Measurements from ENCODE around the gene AK9.
"Not testable (repeated sequence)": the region's sequence is repeated elsewhere in the genome, so short reads cannot be mapped to it uniquely, and the experiment has no call there.

AK9 gene

DNA sequence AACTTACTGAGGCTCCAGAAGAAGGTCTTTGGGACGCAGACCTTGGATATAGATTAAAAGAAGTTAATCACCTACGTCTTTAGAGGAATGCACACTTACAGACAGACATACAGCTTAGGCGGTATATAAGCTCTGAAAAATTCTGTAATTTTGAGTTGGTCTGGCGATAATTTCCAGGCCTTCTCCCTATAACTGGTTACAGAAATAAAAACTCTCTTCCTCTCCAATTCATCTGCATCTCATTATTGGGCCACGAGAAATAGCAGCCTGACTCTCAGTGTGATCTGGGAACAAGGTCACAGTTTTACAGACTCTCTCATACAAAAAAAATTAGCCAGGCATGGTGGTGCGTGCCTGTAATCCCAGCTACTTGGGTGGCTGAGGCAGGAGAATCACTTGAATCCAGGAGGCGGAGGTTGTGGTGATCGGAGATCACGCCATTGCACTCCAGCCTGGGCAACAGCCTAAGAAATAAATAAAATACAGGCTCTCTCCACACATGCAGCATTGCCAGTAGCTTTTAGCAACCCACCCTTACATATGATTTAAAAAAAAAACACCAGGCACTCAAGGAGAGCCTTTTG lies 212.7 kb downstream of the AK9 start:
- no peak for DNase-seq

DNA sequence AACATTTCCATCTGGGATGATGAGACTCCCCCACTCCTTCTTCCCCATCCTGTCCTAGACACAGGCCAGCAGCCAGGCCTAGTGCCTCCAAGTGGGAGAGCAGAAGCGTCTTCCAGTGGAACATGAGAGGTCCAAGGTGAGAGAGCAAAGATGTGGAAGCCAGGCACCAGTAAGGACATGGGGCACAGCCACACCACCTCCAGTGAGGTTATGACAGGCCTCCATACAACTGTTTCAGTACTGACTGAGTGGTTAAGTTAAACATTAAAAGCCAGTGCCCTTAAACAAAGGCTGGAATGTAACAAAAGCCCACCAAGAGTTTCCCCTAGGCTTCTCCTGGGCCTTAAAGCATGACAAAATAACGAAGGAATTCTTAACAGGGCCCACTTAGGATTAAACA lies 213.3 kb downstream of the AK9 start:
- DNase-seq: no peak

- DNase-seq: no peak
Measured at GRCh38 chr6:109477184-109477583, 213.8 kb downstream of the AK9 start.

DNA sequence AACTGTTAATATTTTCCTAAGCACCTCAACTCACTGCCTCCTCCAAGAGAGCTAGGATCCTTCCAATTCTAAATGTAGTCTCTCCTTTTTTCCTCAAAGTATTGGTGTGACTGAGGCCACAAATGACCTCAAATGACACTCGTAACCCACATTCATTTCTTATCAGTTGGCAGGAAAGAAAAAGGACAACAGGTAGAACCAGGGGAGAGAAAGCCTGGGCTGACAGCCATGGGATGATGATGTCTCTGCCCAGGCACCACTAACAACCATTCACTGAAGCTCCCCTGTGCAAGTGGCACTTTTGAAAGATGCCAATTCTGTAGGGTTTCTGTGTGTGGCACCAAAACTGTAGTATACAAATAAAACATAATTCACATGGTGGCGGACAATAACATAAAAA lies 215.4 kb downstream of the AK9 start:
- no peak for DNase-seq

GRCh38 chr6:109474995-109475394 lies 216.0 kb downstream of the AK9 start:
- no peak for DNase-seq

DNA sequence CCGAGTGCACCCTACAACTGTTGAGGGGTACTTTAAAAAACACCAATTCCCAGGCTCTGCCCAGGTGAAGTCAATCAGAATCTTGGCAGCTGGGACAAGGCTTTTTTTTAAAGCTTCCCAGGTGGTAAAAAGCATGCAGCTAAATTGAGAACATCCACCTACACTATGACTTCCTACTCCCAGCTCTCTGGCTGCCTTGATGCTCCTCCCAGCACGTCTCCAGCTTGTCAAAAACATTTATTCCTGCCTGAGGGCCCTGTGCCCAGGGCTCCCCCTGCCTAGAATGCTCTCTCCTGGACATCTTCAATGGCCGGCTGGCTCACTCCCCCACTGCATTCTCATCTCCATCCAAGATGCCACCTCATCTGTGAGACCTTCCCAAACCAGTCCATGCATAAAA lies 217.9 kb downstream of the AK9 start:
- no peak for DNase-seq

DNA sequence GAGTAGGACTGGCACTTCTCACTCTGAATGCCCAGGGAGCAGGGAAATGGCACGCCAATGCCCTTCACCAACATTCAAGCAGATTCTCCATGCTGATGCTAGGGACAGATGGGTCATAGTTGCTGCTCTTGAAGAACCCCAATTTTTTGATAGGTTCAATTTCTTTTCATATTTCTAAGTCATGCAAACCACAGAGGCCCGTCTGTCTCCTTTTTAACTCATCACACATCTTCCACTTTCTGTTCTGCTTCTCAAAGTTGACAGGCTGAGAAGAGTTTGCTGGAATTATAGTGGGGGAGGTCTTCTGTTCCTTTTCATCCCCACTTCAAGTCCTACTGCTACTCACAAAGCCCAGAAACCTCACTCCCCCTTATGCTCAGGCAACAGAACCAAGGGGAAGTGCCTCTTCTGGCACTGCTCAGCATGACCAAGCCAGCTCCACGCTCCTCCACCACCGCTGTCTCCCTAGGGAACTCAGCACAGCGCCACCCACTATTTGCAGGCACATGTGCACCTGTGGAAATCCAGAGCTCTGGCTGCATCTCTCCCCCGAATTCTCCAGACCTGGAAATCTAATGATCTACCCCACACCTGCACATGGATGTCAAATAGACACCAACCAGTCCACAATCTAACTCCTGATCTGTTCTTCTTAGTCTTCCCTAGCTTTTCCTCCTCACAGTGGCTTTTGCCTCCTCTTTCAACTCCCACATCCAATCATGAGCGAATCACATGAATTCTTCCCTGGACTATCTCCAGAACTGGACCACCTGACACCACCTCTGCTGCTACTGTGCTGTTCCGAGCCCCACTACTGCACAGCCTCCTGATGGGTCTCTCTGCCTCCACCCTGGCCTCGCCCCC lies 218.6 kb downstream of the AK9 start:
- no peak for DNase-seq

DNA sequence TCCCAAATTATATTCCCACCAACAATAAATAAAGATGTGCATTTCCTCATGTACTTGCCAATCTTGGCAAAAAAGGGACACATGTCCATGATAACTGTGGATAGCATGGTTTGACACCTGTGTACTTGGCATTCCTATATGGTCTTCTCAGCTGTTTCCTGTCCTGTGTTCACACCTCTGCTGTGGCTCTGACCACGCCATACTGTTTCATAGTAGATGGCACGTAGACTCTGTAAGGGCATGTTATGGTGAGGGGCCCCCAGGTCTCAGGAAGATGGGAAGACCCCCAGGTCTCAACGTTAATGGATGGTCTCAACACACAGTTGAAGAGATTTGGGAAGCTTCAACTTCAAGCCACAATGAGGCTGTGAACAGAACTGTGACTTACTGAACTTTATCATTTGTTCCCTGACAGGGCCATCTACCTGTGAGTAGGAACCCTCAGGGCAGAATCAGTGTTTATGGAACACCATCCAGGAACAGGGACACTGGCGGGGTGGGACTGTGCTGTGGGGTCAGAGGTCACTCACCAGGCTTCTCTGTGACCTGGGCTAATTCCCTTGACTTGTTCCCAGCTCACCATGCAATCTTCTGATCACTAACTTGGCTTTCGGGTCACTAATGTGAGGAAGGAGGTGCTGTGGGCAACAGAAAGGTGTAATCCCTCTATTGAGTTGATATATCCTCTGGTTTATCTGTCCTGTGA lies 219.7 kb downstream of the AK9 start:
- no peak for DNase-seq

- DNase-seq: no peak
Measured at GRCh38 chr6:109469591-109470189, 221.3 kb downstream of the AK9 start.

DNA sequence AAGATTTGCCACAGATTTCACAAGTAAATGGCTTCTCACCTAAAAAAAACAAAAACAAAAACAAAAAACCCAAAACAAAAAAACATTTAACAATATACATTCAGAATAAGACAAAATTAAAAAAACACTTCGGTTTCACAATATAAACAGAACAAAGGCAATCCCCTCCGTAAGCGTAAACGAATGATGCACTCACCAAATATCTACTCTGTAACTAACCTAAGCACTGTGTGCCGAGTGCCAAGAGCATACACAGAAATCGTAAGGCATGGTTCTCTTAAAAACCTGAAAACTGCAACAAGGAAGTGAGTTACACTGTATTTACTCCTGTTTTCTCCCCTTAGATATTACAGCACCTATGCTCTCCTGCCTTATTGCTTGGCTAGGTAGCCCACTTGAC lies 223.3 kb downstream of the AK9 start:
- no peak for DNase-seq

DNA sequence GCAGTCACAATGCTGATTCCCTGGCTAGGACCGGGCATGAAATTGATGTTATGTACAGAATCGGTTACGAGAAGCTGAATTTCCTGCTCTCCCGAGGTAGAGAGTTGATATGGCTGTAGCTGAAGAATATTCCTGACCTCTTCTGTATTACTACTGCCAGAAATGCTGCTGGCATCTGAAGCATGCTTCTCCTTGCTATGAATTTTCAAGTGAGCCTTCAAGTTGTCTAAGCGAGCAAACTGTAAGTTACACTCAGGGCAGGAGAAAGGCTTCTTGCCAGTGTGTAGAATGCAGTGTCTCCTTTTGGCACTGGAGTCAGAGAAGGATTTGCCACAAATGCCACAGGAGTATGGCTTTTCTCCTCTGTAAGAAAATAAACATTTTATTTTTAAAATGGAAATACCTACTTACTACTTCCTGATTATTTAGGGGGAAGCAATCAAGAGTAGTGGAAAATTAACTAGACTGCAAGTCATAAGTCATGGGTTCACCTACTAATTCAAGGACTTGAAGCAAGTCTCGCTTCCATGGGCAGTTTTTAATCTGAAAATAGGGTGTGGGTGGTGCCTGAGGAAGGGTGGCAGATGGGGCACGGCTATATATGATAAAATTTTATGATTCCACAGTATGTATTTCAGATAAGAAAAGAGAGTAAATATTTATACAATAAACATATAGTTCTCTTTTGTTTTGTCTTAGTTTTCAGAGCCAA lies 224.6 kb downstream of the AK9 start:
- DNase-seq: no peak

DNA sequence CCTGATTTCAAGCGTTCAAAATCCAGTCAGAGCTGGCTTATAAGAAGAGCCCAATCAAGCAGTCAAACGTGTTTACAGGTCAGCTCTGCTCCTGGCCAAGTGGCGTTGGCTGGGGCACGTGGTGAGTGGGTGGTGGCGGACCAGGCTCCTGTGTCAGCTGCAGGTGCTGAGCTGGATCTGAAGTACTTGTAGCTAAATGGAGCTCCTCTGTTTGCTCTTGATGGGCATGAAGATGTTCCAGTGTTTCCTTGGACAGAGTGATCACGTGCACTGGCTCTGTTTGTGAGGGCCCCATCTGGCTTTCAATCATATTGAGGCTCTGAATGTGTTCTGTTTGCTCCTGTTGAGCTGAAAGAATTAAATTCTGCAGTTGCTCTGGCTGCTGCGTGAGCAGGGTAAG lies 225.2 kb downstream of the AK9 start:
- DNase-seq: peak in 10 of 14 donors; percentile 21 to 62 (median 45)

GRCh38 chr6:109461733-109462526 lies 229.1 kb downstream of the AK9 start:
- DNase-seq: no peak

DNA sequence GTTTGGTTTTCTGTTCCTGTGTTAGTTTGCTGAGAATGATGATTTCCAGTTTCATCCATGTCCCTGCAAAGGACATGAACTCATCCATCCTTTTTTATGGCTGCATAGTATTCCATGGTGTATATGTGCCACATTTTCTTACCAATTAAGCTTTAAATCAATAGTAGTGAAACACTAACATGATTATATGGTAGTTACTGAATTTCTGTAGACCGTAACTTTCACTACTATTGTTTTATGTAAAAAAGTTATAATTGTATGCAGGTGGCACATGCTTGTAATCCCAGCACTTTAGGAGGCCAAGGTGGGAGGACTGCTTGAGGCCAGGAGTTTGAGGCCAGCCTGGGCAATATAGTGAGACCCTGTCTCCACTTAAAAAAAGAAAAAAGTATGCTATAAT lies 229.8 kb downstream of the AK9 start:
- DNase-seq: not testable (repeated sequence)

- DNase-seq: no peak
Measured at GRCh38 chr6:109460161-109460829, 230.7 kb downstream of the AK9 start.

DNA sequence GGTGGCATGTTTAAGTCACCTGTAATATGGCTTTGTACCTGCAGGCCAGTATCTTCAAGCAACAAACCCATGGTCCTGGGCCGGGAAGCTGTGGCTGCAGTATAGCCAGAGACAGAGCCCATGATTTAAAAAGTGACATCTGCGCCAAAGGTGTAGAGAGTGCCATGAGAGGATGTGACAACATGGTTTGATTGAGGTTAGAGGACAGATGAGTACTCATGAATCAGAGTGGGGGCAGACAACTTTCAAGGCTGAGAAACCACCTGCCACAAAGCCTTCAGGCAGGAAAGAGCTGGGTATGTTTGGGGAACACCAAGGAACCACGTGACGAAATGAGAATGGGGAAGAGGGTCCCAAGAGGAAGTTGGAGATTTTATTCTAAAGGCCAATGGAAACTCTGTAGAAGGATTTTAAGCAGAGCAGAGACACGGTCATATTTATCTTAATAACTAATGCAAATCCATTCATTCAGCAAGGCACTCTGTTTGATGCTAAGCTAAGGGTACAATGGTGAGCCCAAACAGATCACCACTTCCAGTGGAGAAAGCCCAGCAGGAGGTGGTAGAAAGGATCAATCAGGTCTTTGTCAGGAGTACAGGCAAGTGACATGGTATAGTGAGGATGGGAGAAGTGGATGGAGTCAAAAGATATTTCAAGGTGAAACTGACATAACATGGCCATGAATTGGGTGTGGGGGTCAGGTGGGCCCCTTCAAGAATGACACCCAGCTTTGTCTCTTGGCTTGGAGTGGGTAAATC lies 232.0 kb downstream of the AK9 start:
- DNase-seq: peak in 1 of 14 donors; percentile 14

DNA sequence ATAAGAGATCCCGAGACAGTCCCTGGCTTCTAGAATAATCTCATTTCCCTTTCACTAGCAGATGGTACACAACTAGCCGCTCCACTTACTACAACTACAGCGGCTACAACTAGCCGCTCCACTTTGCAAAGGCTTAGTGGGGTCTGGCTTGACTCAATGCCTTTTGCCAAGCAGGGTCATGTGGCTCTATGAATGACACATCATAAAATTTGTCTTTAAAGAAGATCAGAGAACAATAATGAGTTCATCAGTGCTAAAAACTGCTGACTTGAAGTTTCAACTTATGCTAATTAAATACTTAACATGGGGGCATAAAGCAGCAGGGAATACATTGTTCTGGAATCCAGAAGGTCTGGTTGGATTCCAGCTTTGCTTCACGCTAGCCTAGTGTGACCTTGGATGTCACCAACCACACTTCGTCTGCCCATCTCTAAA lies 233.4 kb downstream of the AK9 start:
- no peak for DNase-seq

GRCh38 chr6:109456710-109457561 lies 234.1 kb downstream of the AK9 start:
- peak in 10 of 14 donors; percentile 14 to 86 (median 34) for DNase-seq

GRCh38 chr6:109456111-109456583 lies 234.9 kb downstream of the AK9 start:
- DNase-seq: peak in 2 of 14 donors; percentile 46 to 65
